ENCODE measurements around the gene YAP1.
"Not testable (repeated sequence)": the region's sequence is repeated elsewhere in the genome, so short reads cannot be mapped to it uniquely, and the experiment has no call there.

Gene YAP1

GRCh38 chr11:102196816-102197215 lies 86.6 kb downstream of the YAP1 start:
- H3K27me3 ChIP-seq (ENCODE audit: insufficient read depth, low read length, poor library complexity) = no peaks in the 10 kb centered on the region
- no peak overlapping the region for H3K18ac ChIP-seq (ENCODE audit: low read length)
- H3K56ac ChIP-seq (ENCODE audit: low read length) = no peak overlapping the region
- no peak overlapping the region for H2BK15ac ChIP-seq (replicated peaks; ENCODE audit: low read depth)
- no peak overlapping the region for H3K23ac ChIP-seq (ENCODE audit: low read length)
- no peak for DNase-seq
- H2AK5ac ChIP-seq (ENCODE audit: low read length) = no peak overlapping the region
- no peak overlapping the region for H2BK5ac ChIP-seq (ENCODE audit: low read length)
- H2BK120ac ChIP-seq (ENCODE audit: low read depth, low read length) = no peak overlapping the region
- H4K8ac ChIP-seq (ENCODE audit: low read depth, low read length) = no peak overlapping the region
- no peak overlapping the region for H3K9ac ChIP-seq (ENCODE audit: low read length)
- H3K36me3 ChIP-seq (ENCODE audit: control insufficient read depth, insufficient read depth, low read length) = no peaks in the 10 kb centered on the region
- no peak overlapping the region for H4K5ac ChIP-seq (ENCODE audit: low read length)
- H3K4me3 ChIP-seq (ENCODE audit: low read length) = no peak overlapping the region
- no CpG with 5 or more reads among the region's 3 CpGs for WGBS (ENCODE audit: extremely low coverage, insufficient coverage, low lambda C conversion rate)
- H3K79me2 ChIP-seq (ENCODE audit: control insufficient read depth, insufficient read depth, low read length) = no peaks in the 10 kb centered on the region
- no peaks in the 10 kb centered on the region for H3K4me1 ChIP-seq (ENCODE audit: control insufficient read depth, low read depth, low read length)
- H3K4ac ChIP-seq (ENCODE audit: low read depth, low read length) = no peak overlapping the region
- no peak overlapping the region for H3K27ac ChIP-seq (ENCODE audit: low read depth, low read length)
- H3K79me1 ChIP-seq (ENCODE audit: low read length) = peaks cover 2% of the 10 kb centered on the region
- no peak overlapping the region for H3K4me2 ChIP-seq (ENCODE audit: low read length)

- no peak overlapping the region for H3K18ac ChIP-seq (ENCODE audit: low read length)
- peak; percentile 89 for DNase-seq
- H4K8ac ChIP-seq (ENCODE audit: low read depth, low read length) = no peak overlapping the region
- no peaks in the 10 kb centered on the region for H3K79me2 ChIP-seq (ENCODE audit: control insufficient read depth, insufficient read depth, low read length)
- no peak overlapping the region for H2BK15ac ChIP-seq (replicated peaks; ENCODE audit: low read depth)
- WGBS (ENCODE audit: extremely low coverage, insufficient coverage, low lambda C conversion rate) = no CpG with 5 or more reads among the region's 2 CpGs
- no peaks in the 10 kb centered on the region for H3K36me3 ChIP-seq (ENCODE audit: control insufficient read depth, insufficient read depth, low read length)
- H3K4me3 ChIP-seq (ENCODE audit: low read length) = no peak overlapping the region
- no peaks in the 10 kb centered on the region for H3K27me3 ChIP-seq (ENCODE audit: insufficient read depth, low read length, poor library complexity)
- peaks cover 2% of the 10 kb centered on the region for H3K79me1 ChIP-seq (ENCODE audit: low read length)
- H3K23ac ChIP-seq (ENCODE audit: low read length) = no peak overlapping the region
- no peak overlapping the region for H4K5ac ChIP-seq (ENCODE audit: low read length)
- no peak overlapping the region for H3K4me2 ChIP-seq (ENCODE audit: low read length)
- H3K4me1 ChIP-seq (ENCODE audit: control insufficient read depth, low read depth, low read length) = no peaks in the 10 kb centered on the region
- H3K4ac ChIP-seq (ENCODE audit: low read depth, low read length) = no peak overlapping the region
- no peak overlapping the region for H2BK120ac ChIP-seq (ENCODE audit: low read depth, low read length)
- H3K56ac ChIP-seq (ENCODE audit: low read length) = no peak overlapping the region
- H2AK5ac ChIP-seq (ENCODE audit: low read length) = no peak overlapping the region
- H2BK5ac ChIP-seq (ENCODE audit: low read length) = no peak overlapping the region
- no peak overlapping the region for H3K9ac ChIP-seq (ENCODE audit: low read length)
- H3K27ac ChIP-seq (ENCODE audit: low read depth, low read length) = no peak overlapping the region
These were observed 87.5 kb downstream of the YAP1 start for GRCh38 chr11:102197670-102198139.

GRCh38 chr11:102199673-102200072 lies 89.4 kb downstream of the YAP1 start:
- Histone ChIP-seq H4K5ac (ENCODE audit: low read length) (no peak overlapping the region), H2BK120ac (ENCODE audit: low read depth, low read length) (no peak overlapping the region), H3K23ac (ENCODE audit: low read length) (no peak overlapping the region), H3K79me2 (ENCODE audit: control insufficient read depth, insufficient read depth, low read length) (no peaks in the 10 kb centered on the region), H3K79me1 (ENCODE audit: low read length) (no peaks in the 10 kb centered on the region), H3K36me3 (ENCODE audit: control insufficient read depth, insufficient read depth, low read length) (no peaks in the 10 kb centered on the region), H3K9ac (ENCODE audit: low read length) (no peak overlapping the region), H4K8ac (ENCODE audit: low read depth, low read length) (no peak overlapping the region), H3K4me3 (ENCODE audit: low read length) (no peak overlapping the region), H3K4me1 (ENCODE audit: control insufficient read depth, low read depth, low read length) (no peaks in the 10 kb centered on the region), H3K18ac (ENCODE audit: low read length) (no peak overlapping the region), H2BK5ac (ENCODE audit: low read length) (no peak overlapping the region), H3K27me3 (ENCODE audit: insufficient read depth, low read length, poor library complexity) (no peaks in the 10 kb centered on the region), H2BK15ac (replicated peaks; ENCODE audit: low read depth) (no peak overlapping the region), H3K4me2 (ENCODE audit: low read length) (no peak overlapping the region), H3K4ac (ENCODE audit: low read depth, low read length) (no peak overlapping the region), H3K27ac (ENCODE audit: low read depth, low read length) (no peak overlapping the region), H3K56ac (ENCODE audit: low read length) (no peak overlapping the region), H2AK5ac (ENCODE audit: low read length) (no peak overlapping the region)
- no CpG with 5 or more reads among the region's 2 CpGs for WGBS (ENCODE audit: extremely low coverage, insufficient coverage, low lambda C conversion rate)
- no peak for DNase-seq

- H2BK120ac ChIP-seq (ENCODE audit: low read depth, low read length); H2AK5ac ChIP-seq (ENCODE audit: low read length); H2BK5ac ChIP-seq (ENCODE audit: low read length); H3K79me2 ChIP-seq (ENCODE audit: control insufficient read depth, insufficient read depth, low read length); H2BK15ac ChIP-seq (replicated peaks; ENCODE audit: low read depth); H3K27ac ChIP-seq (ENCODE audit: low read depth, low read length); H3K56ac ChIP-seq (ENCODE audit: low read length); H3K27me3 ChIP-seq (ENCODE audit: insufficient read depth, low read length, poor library complexity); H3K4ac ChIP-seq (ENCODE audit: low read depth, low read length); H4K5ac ChIP-seq (ENCODE audit: low read length); H3K36me3 ChIP-seq (ENCODE audit: control insufficient read depth, insufficient read depth, low read length); H3K4me1 ChIP-seq (ENCODE audit: control insufficient read depth, low read depth, low read length); H3K18ac ChIP-seq (ENCODE audit: low read length); H3K79me1 ChIP-seq (ENCODE audit: low read length); H4K8ac ChIP-seq (ENCODE audit: low read depth, low read length); H3K4me2 ChIP-seq (ENCODE audit: low read length); H3K9ac ChIP-seq (ENCODE audit: low read length); DNase-seq; H3K4me3 ChIP-seq (ENCODE audit: low read length); H3K23ac ChIP-seq (ENCODE audit: low read length): not testable (repeated sequence)
- WGBS (ENCODE audit: extremely low coverage, insufficient coverage, low lambda C conversion rate) = no CpG with 5 or more reads among the region's 5 CpGs
These were observed 90.1 kb downstream of the YAP1 start for GRCh38 chr11:102200325-102200724.

GRCh38 chr11:102201776-102202175 lies 91.5 kb downstream of the YAP1 start:
- H3K4ac ChIP-seq (ENCODE audit: low read depth, low read length) = no peak overlapping the region
- H3K27me3 ChIP-seq (ENCODE audit: insufficient read depth, low read length, poor library complexity) = no peaks in the 10 kb centered on the region
- DNase-seq = no peak
- no peak overlapping the region for H3K4me2 ChIP-seq (ENCODE audit: low read length)
- H3K79me2 ChIP-seq (ENCODE audit: control insufficient read depth, insufficient read depth, low read length) = no peaks in the 10 kb centered on the region
- H3K9ac ChIP-seq (ENCODE audit: low read length) = no peak overlapping the region
- H4K8ac ChIP-seq (ENCODE audit: low read depth, low read length) = no peak overlapping the region
- H3K79me1 ChIP-seq (ENCODE audit: low read length) = no peaks in the 10 kb centered on the region
- H3K4me3 ChIP-seq (ENCODE audit: low read length) = no peak overlapping the region
- H3K56ac ChIP-seq (ENCODE audit: low read length) = no peak overlapping the region
- WGBS (ENCODE audit: extremely low coverage, insufficient coverage, low lambda C conversion rate) = no CpG with 5 or more reads among the region's 2 CpGs
- H2BK120ac ChIP-seq (ENCODE audit: low read depth, low read length) = no peak overlapping the region
- no peak overlapping the region for H2BK15ac ChIP-seq (replicated peaks; ENCODE audit: low read depth)
- H3K4me1 ChIP-seq (ENCODE audit: control insufficient read depth, low read depth, low read length) = no peaks in the 10 kb centered on the region
- no peak overlapping the region for H3K18ac ChIP-seq (ENCODE audit: low read length)
- H2BK5ac ChIP-seq (ENCODE audit: low read length) = no peak overlapping the region
- H2AK5ac ChIP-seq (ENCODE audit: low read length) = no peak overlapping the region
- H3K23ac ChIP-seq (ENCODE audit: low read length) = no peak overlapping the region
- H4K5ac ChIP-seq (ENCODE audit: low read length) = no peak overlapping the region
- H3K36me3 ChIP-seq (ENCODE audit: control insufficient read depth, insufficient read depth, low read length) = no peaks in the 10 kb centered on the region
- no peak overlapping the region for H3K27ac ChIP-seq (ENCODE audit: low read depth, low read length)

- Histone ChIP-seq H3K36me3 (ENCODE audit: control insufficient read depth, insufficient read depth, low read length) (no peaks in the 10 kb centered on the region), H3K4me3 (ENCODE audit: low read length) (no peak overlapping the region), H4K5ac (ENCODE audit: low read length) (no peak overlapping the region), H2AK5ac (ENCODE audit: low read length) (no peak overlapping the region), H3K4me2 (ENCODE audit: low read length) (no peak overlapping the region), H3K56ac (ENCODE audit: low read length) (no peak overlapping the region), H2BK5ac (ENCODE audit: low read length) (no peak overlapping the region), H3K27me3 (ENCODE audit: insufficient read depth, low read length, poor library complexity) (no peaks in the 10 kb centered on the region), H3K27ac (ENCODE audit: low read depth, low read length) (no peak overlapping the region), H3K79me1 (ENCODE audit: low read length) (no peaks in the 10 kb centered on the region), H2BK120ac (ENCODE audit: low read depth, low read length) (no peak overlapping the region), H3K4me1 (ENCODE audit: control insufficient read depth, low read depth, low read length) (peaks cover 3% of the 10 kb centered on the region), H3K23ac (ENCODE audit: low read length) (no peak overlapping the region), H4K8ac (ENCODE audit: low read depth, low read length) (peak overlapping the region; percentile 28), H3K79me2 (ENCODE audit: control insufficient read depth, insufficient read depth, low read length) (no peaks in the 10 kb centered on the region), H3K4ac (ENCODE audit: low read depth, low read length) (no peak overlapping the region), H3K18ac (ENCODE audit: low read length) (no peak overlapping the region), H3K9ac (ENCODE audit: low read length) (no peak overlapping the region), H2BK15ac (replicated peaks; ENCODE audit: low read depth) (no peak overlapping the region)
- WGBS (ENCODE audit: extremely low coverage, insufficient coverage, low lambda C conversion rate) = no CpG with 5 or more reads among the region's 3 CpGs
- no peak for DNase-seq
These were observed 92.7 kb downstream of the YAP1 start for GRCh38 chr11:102202972-102203371.
